Rectal smooth muscle tissue (tissue), 1 donor: ENCODE measurements around the gene TMC5.
A peak's percentile ranks its signal among the peaks of the same experiment; 100 is the strongest.

Source experiments
- H3K27ac ChIP-seq: one replicate; pipeline ENCODE4 v1.7.0; 2013; ENCODE audit warnings: low read depth, low read length, inconsistent platforms
- H3K27me3 ChIP-seq: one replicate; pipeline ENCODE4 v1.7.0; 2013; ENCODE audit warnings: low read length; ENCODE audit not compliant: control insufficient read depth, insufficient read depth
- H3K36me3 ChIP-seq: one replicate; pipeline ENCODE4 v1.7.0; 2013; ENCODE audit warnings: low read length; ENCODE audit not compliant: control insufficient read depth, insufficient read depth
- H3K4me1 ChIP-seq: one replicate; pipeline ENCODE4 v1.7.0; 2013; ENCODE audit warnings: low read length; ENCODE audit not compliant: control insufficient read depth, insufficient read depth
- H3K4me3 ChIP-seq: one replicate; pipeline ENCODE4 v1.7.0; 2013; ENCODE audit warnings: low read length
- H3K9ac ChIP-seq: one replicate; pipeline ENCODE4 v1.7.0; 2013; ENCODE audit warnings: low read length

The TMC5 gene

GRCh38 chr16:19502395-19503131 is 84.9 kb downstream of the TMC5 start:
- no peak overlapping the region for H3K4me3 ChIP-seq
- H3K9ac ChIP-seq, result no peak overlapping the region
- no peaks in the 10 kb centered on the region for H3K27me3 ChIP-seq
- no peaks in the 10 kb centered on the region for H3K4me1 ChIP-seq
- peaks cover 21% of the 10 kb centered on the region for H3K36me3 ChIP-seq
- H3K27ac ChIP-seq, result no peak overlapping the region

- Histone ChIP-seq H3K4me3 (no peak overlapping the region), H3K9ac (no peak overlapping the region), H3K36me3 (peaks cover 20% of the 10 kb centered on the region), H3K27me3 (no peaks in the 10 kb centered on the region), H3K27ac (no peak overlapping the region), H3K4me1 (no peaks in the 10 kb centered on the region)
These were observed 85.9 kb downstream of the TMC5 start for GRCh38 chr16:19503461-19504075.

- Histone ChIP-seq H3K4me1 (no peaks in the 10 kb centered on the region), H3K27ac (no peak overlapping the region), H3K9ac (no peak overlapping the region), H3K27me3 (no peaks in the 10 kb centered on the region), H3K4me3 (no peak overlapping the region), H3K36me3 (peaks cover 20% of the 10 kb centered on the region)
These were observed 88.1 kb downstream of the TMC5 start for GRCh38 chr16:19505600-19506303.

DNA sequence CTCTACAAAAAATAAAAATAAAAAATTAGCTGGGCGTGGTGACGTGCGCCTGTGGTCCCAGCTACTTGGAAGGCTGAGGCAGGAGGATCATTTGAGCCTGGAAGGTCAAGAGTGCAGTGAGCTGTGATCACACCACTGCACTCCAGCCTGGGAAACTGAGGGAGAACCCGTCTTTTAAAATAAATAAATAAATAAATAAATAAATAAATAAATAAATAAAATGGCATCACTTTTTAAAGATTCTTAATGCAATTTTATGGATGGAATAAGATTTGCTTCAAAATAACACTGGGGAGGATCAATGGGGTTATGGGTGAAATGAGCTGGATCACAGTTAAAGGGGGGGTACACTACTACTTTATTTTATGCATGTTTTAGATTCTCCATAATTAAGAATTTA is 89.3 kb downstream of the TMC5 start:
- H3K36me3 ChIP-seq, result peaks cover 18% of the 10 kb centered on the region
- H3K4me3 ChIP-seq, result no peak overlapping the region
- no peaks in the 10 kb centered on the region for H3K27me3 ChIP-seq
- H3K9ac ChIP-seq, result no peak overlapping the region
- H3K4me1 ChIP-seq, result no peaks in the 10 kb centered on the region
- no peak overlapping the region for H3K27ac ChIP-seq

DNA sequence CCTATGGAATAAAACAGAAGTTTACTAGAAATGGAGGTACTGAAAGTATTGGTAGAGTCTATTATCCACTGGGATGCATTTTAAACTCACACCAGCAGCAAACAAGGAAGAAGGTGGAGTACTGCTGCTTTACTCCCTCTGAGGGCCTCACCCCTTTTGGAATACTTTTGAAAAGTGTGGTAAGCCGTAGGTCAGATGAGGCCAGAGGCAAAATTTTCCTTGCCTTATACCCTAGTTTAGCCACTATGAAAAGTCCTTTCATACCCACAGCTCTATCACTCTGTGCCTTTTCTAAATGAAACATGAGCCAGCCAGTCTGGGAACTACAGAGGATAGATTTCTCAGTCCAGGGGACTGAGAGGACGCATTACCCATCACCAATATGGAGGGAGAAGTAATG is 90.2 kb downstream of the TMC5 start:
- Histone ChIP-seq H3K27ac (no peak overlapping the region), H3K36me3 (peaks cover 18% of the 10 kb centered on the region), H3K4me1 (no peaks in the 10 kb centered on the region)

GRCh38 chr16:19512297-19512696 is 94.6 kb downstream of the TMC5 start:
- H3K9ac ChIP-seq, result no peak overlapping the region
- no peaks in the 10 kb centered on the region for H3K27me3 ChIP-seq
- H3K4me1 ChIP-seq, result no peaks in the 10 kb centered on the region
- no peak overlapping the region for H3K4me3 ChIP-seq
- peaks cover 8% of the 10 kb centered on the region for H3K36me3 ChIP-seq
- no peak overlapping the region for H3K27ac ChIP-seq

More for the DNA sequence above, 90.2 kb downstream of the TMC5 start:
- Histone ChIP-seq H3K9ac (no peak overlapping the region), H3K27me3 (no peaks in the 10 kb centered on the region), H3K4me3 (no peak overlapping the region)

- H3K27ac ChIP-seq, result no peak overlapping the region
- no peaks in the 10 kb centered on the region for H3K27me3 ChIP-seq
- no peak overlapping the region for H3K9ac ChIP-seq
- no peaks in the 10 kb centered on the region for H3K4me1 ChIP-seq
- peaks cover 8% of the 10 kb centered on the region for H3K36me3 ChIP-seq
- H3K4me3 ChIP-seq, result no peak overlapping the region
These were observed 95.8 kb downstream of the TMC5 start for GRCh38 chr16:19513377-19514053.

DNA sequence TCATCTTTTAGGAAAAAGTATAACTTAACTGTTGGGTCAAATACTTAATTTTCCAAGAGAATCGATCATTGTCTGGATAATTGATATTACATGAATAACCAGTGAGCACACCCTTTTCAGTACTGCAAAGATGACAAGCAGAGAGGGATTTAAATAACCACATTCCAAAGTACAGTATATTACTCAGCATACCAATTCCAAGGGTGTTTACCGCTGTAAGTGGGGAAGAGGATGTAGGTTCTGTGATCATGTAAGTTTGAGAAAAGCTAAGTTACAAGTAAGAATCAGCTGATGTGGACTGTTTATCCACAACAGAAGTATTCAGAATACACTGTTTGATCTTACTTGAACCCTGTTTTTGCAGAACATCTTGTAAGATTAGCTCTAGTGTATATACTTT is 98.1 kb downstream of the TMC5 start:
- Histone ChIP-seq H3K36me3 (peaks cover 6% of the 10 kb centered on the region), H3K4me1 (peaks cover 2% of the 10 kb centered on the region), H3K4me3 (no peak overlapping the region), H3K9ac (no peak overlapping the region), H3K27ac (no peak overlapping the region), H3K27me3 (no peaks in the 10 kb centered on the region)

DNA sequence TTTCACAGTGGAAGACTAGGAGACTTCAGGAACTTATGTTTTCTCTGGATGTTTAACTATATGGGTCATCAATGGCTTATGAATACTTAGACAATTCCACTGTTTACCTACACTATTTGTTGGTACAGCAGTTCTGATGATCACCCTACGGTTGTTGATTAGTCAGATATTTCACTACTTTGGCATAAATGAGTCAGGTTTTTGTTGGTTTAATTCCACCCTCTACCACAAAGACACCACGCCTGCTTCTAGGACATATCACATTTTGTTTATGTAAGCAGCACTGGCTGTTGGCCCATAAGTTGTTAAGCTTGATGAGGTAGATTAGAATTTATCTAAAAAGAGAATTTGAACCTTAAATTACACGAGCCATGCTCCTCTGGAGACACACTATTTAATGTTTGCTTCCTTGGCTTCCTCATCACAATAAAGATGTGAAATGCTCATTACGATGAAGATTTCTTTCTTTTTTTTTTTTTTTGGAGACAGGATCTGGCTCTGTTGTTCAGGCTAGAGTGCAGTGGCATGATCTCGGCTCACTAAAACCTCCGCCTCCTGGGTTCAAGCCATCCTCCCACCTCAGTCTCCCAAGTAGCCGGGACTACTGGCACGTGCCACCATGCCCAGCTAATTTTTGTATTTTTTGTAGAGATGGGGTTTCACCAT is 99.9 kb downstream of the TMC5 start:
- peaks cover 3% of the 10 kb centered on the region for H3K4me1 ChIP-seq
- H3K27me3 ChIP-seq, result no peaks in the 10 kb centered on the region

GRCh38 chr16:19518388-19518787 is 100.7 kb downstream of the TMC5 start:
- no peak overlapping the region for H3K4me3 ChIP-seq
- no peak overlapping the region for H3K27ac ChIP-seq
- peaks cover 3% of the 10 kb centered on the region for H3K36me3 ChIP-seq
- no peaks in the 10 kb centered on the region for H3K27me3 ChIP-seq
- H3K4me1 ChIP-seq, result peaks cover 3% of the 10 kb centered on the region
- H3K9ac ChIP-seq, result no peak overlapping the region

More for the DNA sequence above, 99.9 kb downstream of the TMC5 start:
- peaks cover 3% of the 10 kb centered on the region for H3K36me3 ChIP-seq
- H3K4me3 ChIP-seq, result no peak overlapping the region
- no peak overlapping the region for H3K9ac ChIP-seq
- H3K27ac ChIP-seq, result no peak overlapping the region

DNA sequence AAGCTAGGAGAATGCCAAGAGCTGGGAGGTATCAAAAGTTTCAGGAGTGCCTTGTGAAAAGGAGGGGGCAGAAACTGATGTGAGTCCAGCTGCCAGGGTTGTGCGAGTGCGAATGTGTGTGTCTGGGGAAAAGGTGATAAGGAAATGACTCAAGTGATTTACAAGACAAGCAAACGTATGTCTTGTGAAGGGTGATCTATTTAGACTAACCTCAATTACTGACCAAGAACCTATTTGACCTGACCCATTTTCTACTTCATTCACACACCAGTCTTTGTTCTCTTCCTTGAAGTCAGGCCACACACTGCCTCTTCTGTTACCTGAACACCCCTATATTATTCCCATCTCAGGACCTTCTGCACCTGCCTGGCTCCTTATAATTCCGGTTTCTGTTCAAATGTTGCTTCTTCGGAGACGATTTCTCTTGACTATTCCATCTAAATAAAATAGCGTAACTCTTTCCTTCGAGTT is 103.2 kb downstream of the TMC5 start:
- Histone ChIP-seq H3K36me3 (no peaks in the 10 kb centered on the region), H3K9ac (peak overlapping the region; percentile 90), H3K4me3 (peak overlapping the region; percentile 97), H3K27me3 (no peaks in the 10 kb centered on the region), H3K4me1 (peaks cover 3% of the 10 kb centered on the region), H3K27ac (peak overlapping the region; percentile 84)
